Muscle of back (tissue), 13 donors: Measurements from ENCODE around the gene RAE1. TPM values are rescaled to one million over a fixed set of nuclear protein-coding genes. Genes with fewer than 3 reads are reported as not detected.

Experiments used
- DNase-seq, 3 donors: peaks; one replicate each; pipeline versions ENCODE4 v3.0.0 to v3.0.0-alpha.2; 2013
- long read RNA-seq, 9 donors: transcript quantifications; one replicate each; lab custom pipeline, GENCODE V29; 2026
- polyA plus RNA-seq, 10 donors: library from polyadenylated mRNA; unstranded; fragments of 120-200 nt; gene quantifications; one replicate each; pipeline ENCODE4 v1.2.1, GENCODE V29; 2013; ENCODE audit not compliant: insufficient read length in 10 of 10

The RAE1 gene
- polyA plus RNA-seq: 10 to 100 TPM; 21.7 to 31.5 (median 26.5) TPM
- long read RNA-seq, donor 1, transcript RAE1-203 (12 exons, 2,639 nt): major isoform, 12 of 12 reads
- long read RNA-seq, donor 1, partial matches to known transcripts: 0 of 12 reads
- long read RNA-seq, donor 1, other reads (novel, unspliced or antisense): 0 of 12 reads
- long read RNA-seq, donor 2, partial matches to known transcripts: 0 of 2 reads
- long read RNA-seq, donor 2, other reads (novel, unspliced or antisense): 0 of 2 reads
- long read RNA-seq, donor 3: 0 reads
- long read RNA-seq, donor 4, partial matches to known transcripts: 0 of 6 reads
- long read RNA-seq, donor 4, other reads (novel, unspliced or antisense): 0 of 6 reads
- long read RNA-seq, donor 5, transcript RAE1-203 (12 exons, 2,639 nt): major isoform, 10 of 13 reads
- long read RNA-seq, donor 5, partial matches to known transcripts: 0 of 13 reads
- long read RNA-seq, donor 5, other reads (novel, unspliced or antisense): 0 of 13 reads
- long read RNA-seq, donor 6, transcript RAE1-203 (12 exons, 2,639 nt): major isoform, 15 of 21 reads
- long read RNA-seq, donor 6, partial matches to known transcripts: 6 of 21 reads
- long read RNA-seq, donor 6, other reads (novel, unspliced or antisense): 0 of 21 reads
- long read RNA-seq, donor 7, partial matches to known transcripts: 5 of 8 reads
- long read RNA-seq, donor 7, other reads (novel, unspliced or antisense): 0 of 8 reads
- long read RNA-seq, donor 8, transcript RAE1-203 (12 exons, 2,639 nt): major isoform, 5 of 6 reads
- long read RNA-seq, donor 8, partial matches to known transcripts: 0 of 6 reads
- long read RNA-seq, donor 8, other reads (novel, unspliced or antisense): 0 of 6 reads
- long read RNA-seq, donor 9: 0 reads

GRCh38 chr20:57351042-57351783 lies at the start of gene RAE1:
RAE1 (plus strand) TSS chr20:57351255; CDS start chr20:57354039, 2,784 bp downstream.
- peak; percentile 94 to 98 (median 97) for DNase-seq

- DNase-seq: no peak
Observed at GRCh38 chr20:57306747-57307146, 44.3 kb upstream of the RAE1 start.

GRCh38 chr20:57308451-57309271 lies 42.4 kb upstream of the RAE1 start:
- peak in 1 of 3 donors; percentile 56 for DNase-seq

- no peak for DNase-seq
Observed at GRCh38 chr20:57309544-57310115, 41.4 kb upstream of the RAE1 start.

- DNase-seq: no peak
Observed at GRCh38 chr20:57310821-57311514, 40.1 kb upstream of the RAE1 start.

GRCh38 chr20:57312138-57312537 lies 38.9 kb upstream of the RAE1 start:
- DNase-seq: no peak

- no peak for DNase-seq
Observed at GRCh38 chr20:57313230-57313629, 37.8 kb upstream of the RAE1 start.

GRCh38 chr20:57313951-57314350 lies 37.1 kb upstream of the RAE1 start:
- no peak for DNase-seq

GRCh38 chr20:57315083-57315975 lies 35.7 kb upstream of the RAE1 start:
- no peak for DNase-seq

GRCh38 chr20:57315976-57316480 lies 35.0 kb upstream of the RAE1 start:
- DNase-seq: no peak

GRCh38 chr20:57316795-57317201 lies 34.3 kb upstream of the RAE1 start:
- no peak for DNase-seq

GRCh38 chr20:57317316-57317788 lies 33.7 kb upstream of the RAE1 start:
- no peak for DNase-seq

GRCh38 chr20:57317789-57318371 lies 33.2 kb upstream of the RAE1 start:
- no peak for DNase-seq

GRCh38 chr20:57319584-57319983 lies 31.5 kb upstream of the RAE1 start:
- no peak for DNase-seq

- no peak for DNase-seq
Observed at GRCh38 chr20:57320358-57320757, 30.7 kb upstream of the RAE1 start.

- DNase-seq: no peak
Observed at GRCh38 chr20:57321142-57321541, 29.9 kb upstream of the RAE1 start.

- no peak for DNase-seq
Observed at GRCh38 chr20:57322476-57322875, 28.6 kb upstream of the RAE1 start.

GRCh38 chr20:57323034-57323433 lies 28.0 kb upstream of the RAE1 start:
- DNase-seq: no peak
